ENCODE results near the gene GAA. TPM values are rescaled to one million over a fixed set of nuclear protein-coding genes. Genes with fewer than 3 reads are reported as not detected.
A peak's percentile ranks its signal among the peaks of the same experiment; 100 is the strongest.

GAA gene
- total and polyA plus RNA-seq, 10 donors, result 22.7 to 166 (median 95.9) TPM

GRCh38 chr17:80111702-80112470 lies 10.5 kb downstream of the GAA start:
- no peak for DNase-seq
- no peak overlapping the region for H3K4me3 ChIP-seq
- H3K4me1 ChIP-seq, result peaks cover 0 to 8% (median 3%) of the 10 kb centered on the region in 6 donors
- intact Hi-C loops (cut with DNase I; ENCODE audit: low total_unique reads), result no loop called here
- H3K9me3 ChIP-seq, result peaks cover 0 to 10% (median 0%) of the 10 kb centered on the region in 8 donors
- TF ChIP-seq POLR2AphosphoS5 (IDR thresholded peaks at IDR 0.05) (no peak), CTCF (IDR thresholded peaks at IDR 0.05 in 8 of 11, conservative IDR thresholded peaks at IDR 0.05 in 3 of 11) (no peak), POLR2A (IDR thresholded peaks at IDR 0.05) (no peak)
- no peaks in the 10 kb centered on the region for H3K27me3 ChIP-seq (replicated peaks in 1 of 7)
- WGBS, 5 donors, result 85 to 92% (median 88%) methylated on average over 13 to 26 of the region's 26 CpGs
- H3K27ac ChIP-seq, result no peak overlapping the region
- peaks cover 0 to 65% (median 0%) of the 10 kb centered on the region in 6 donors for H3K36me3 ChIP-seq

- peaks cover 0 to 8% (median 4%) of the 10 kb centered on the region in 6 donors for H3K4me1 ChIP-seq
- H3K27me3 ChIP-seq (replicated peaks in 1 of 7), result no peaks in the 10 kb centered on the region
- intact Hi-C loops (cut with DNase I; ENCODE audit: low total_unique reads), result no loop called here
- peak in 1 of 3 donors; percentile 30 for TF ChIP-seq POLR2AphosphoS5 (IDR thresholded peaks at IDR 0.05)
- no peak for TF ChIP-seq CTCF (IDR thresholded peaks at IDR 0.05 in 8 of 11, conservative IDR thresholded peaks at IDR 0.05 in 3 of 11)
- TF ChIP-seq POLR2A (IDR thresholded peaks at IDR 0.05), result no peak
- peaks cover 0 to 10% (median 0%) of the 10 kb centered on the region in 8 donors for H3K9me3 ChIP-seq
- no peak overlapping the region for H3K27ac ChIP-seq
- WGBS, 5 donors, result 80 to 96% (median 92%) methylated on average over 12 to 24 of the region's 24 CpGs
- peak; percentile 66 for DNase-seq
- H3K36me3 ChIP-seq, result peaks cover 0 to 65% (median 0%) of the 10 kb centered on the region in 6 donors
- H3K4me3 ChIP-seq, result no peak overlapping the region
These were observed 11.2 kb downstream of the GAA start for GRCh38 chr17:80112471-80113032.

GRCh38 chr17:80113033-80113484 lies 11.7 kb downstream of the GAA start:
- H3K36me3 ChIP-seq, result peaks cover 0 to 65% (median 0%) of the 10 kb centered on the region in 6 donors
- intact Hi-C loops (cut with DNase I; ENCODE audit: low total_unique reads), result no loop called here
- WGBS, 5 donors, result 71 to 83% (median 78%) methylated on average over 9 to 20 of the region's 20 CpGs
- no peak overlapping the region for H3K27ac ChIP-seq
- TF ChIP-seq POLR2A (IDR thresholded peaks at IDR 0.05), result no peak
- TF ChIP-seq POLR2AphosphoS5 (IDR thresholded peaks at IDR 0.05), result no peak
- TF ChIP-seq CTCF (IDR thresholded peaks at IDR 0.05 in 8 of 11, conservative IDR thresholded peaks at IDR 0.05 in 3 of 11), result no peak
- H3K4me3 ChIP-seq, result no peak overlapping the region
- peaks cover 0 to 10% (median 0%) of the 10 kb centered on the region in 8 donors for H3K9me3 ChIP-seq
- peaks cover 0 to 10% (median 6%) of the 10 kb centered on the region in 6 donors for H3K4me1 ChIP-seq
- no peaks in the 10 kb centered on the region for H3K27me3 ChIP-seq (replicated peaks in 1 of 7)
- DNase-seq, result peak; percentile 67

GRCh38 chr17:80114758-80115157 lies 13.4 kb downstream of the GAA start:
- intact Hi-C loops (cut with DNase I; ENCODE audit: low total_unique reads), result no loop called here
- Histone ChIP-seq H3K4me1 (peaks cover 0 to 10% (median 5%) of the 10 kb centered on the region in 6 donors), H3K9me3 (peaks cover 0 to 10% (median 0%) of the 10 kb centered on the region in 8 donors), H3K27me3 (replicated peaks in 1 of 7) (no peaks in the 10 kb centered on the region), H3K36me3 (peaks cover 0 to 68% (median 0%) of the 10 kb centered on the region in 6 donors), H3K27ac (no peak overlapping the region), H3K4me3 (no peak overlapping the region)
- no peak for DNase-seq
- TF ChIP-seq CTCF (IDR thresholded peaks at IDR 0.05 in 8 of 11, conservative IDR thresholded peaks at IDR 0.05 in 3 of 11), result no peak
- TF ChIP-seq POLR2AphosphoS5 (IDR thresholded peaks at IDR 0.05), result no peak
- no peak for TF ChIP-seq POLR2A (IDR thresholded peaks at IDR 0.05)
- 73 to 88% (median 85%) methylated on average over 7 of the region's 7 CpGs for WGBS, 5 donors

All from spleen (tissue), 11 donors.